Heart left ventricle (tissue), 16 donors: ENCODE results near the gene APOA5. TPM values are rescaled to one million over a fixed set of nuclear protein-coding genes. Genes with fewer than 3 reads are reported as not detected.

Experiments used
- ATAC-seq, 4 donors: fragments of 200-7000 bp; cut with Tn5 transposase; one replicate each; pipeline ENCODE4 v1.9.1; 2020 to 2022; ENCODE audit warnings: moderate library complexity in 4 of 4, mild to moderate bottlenecking in 3 of 4, moderate number of reproducible peaks in 1 of 4
- DNase-seq, 5 donors: peaks; one replicate each; pipeline ENCODE4 v3.0.0-alpha.2; 2020
- H3K27ac ChIP-seq, 12 donors: fragments of 200-600 bp; sonication (generic) in 4 of 12; one replicate each; pipeline versions ENCODE4 v1.5.0 to v1.8.0; 2016 to 2022; ENCODE audit warnings: mild to moderate bottlenecking in 2 of 12
- H3K27me3 ChIP-seq, 9 donors: fragments of 200-600 bp; sonication (generic) in 2 of 9; one replicate each; pipeline versions ENCODE4 v1.5.1 to v1.8.0; 2016 to 2022; ENCODE audit warnings: mild to moderate bottlenecking in 3 of 9
- H3K36me3 ChIP-seq, 9 donors: fragments of 200-600 bp; sonication (generic) in 2 of 9; one replicate each; pipeline versions ENCODE4 v1.5.0 to v1.8.0; 2018 to 2022; ENCODE audit warnings: mild to moderate bottlenecking in 2 of 9
- H3K4me1 ChIP-seq, 12 donors: fragments of 200-600 bp; sonication (generic) in 4 of 12; one replicate each; pipeline versions ENCODE4 v1.5.0 to v1.8.0; 2016 to 2022; ENCODE audit warnings: mild to moderate bottlenecking in 3 of 12
- H3K4me3 ChIP-seq, 12 donors: fragments of 200-600 bp; sonication (generic) in 4 of 12; one replicate each; pipeline versions ENCODE4 v1.5.0 to v1.8.0; 2017 to 2022; ENCODE audit warnings: mild to moderate bottlenecking in 9 of 12, moderate library complexity in 4 of 12
- H3K9me3 ChIP-seq, 12 donors: fragments of 200-600 bp; sonication (generic) in 4 of 12; one replicate each; pipeline versions ENCODE4 v1.5.0 to v1.8.0; 2016 to 2022; ENCODE audit warnings: mild to moderate bottlenecking in 1 of 12
- CTCF ChIP-seq, 12 donors: fragments of 200-600 bp; sonication (generic) in 4 of 12; IDR thresholded peaks; one replicate each; pipeline versions ENCODE4 v1.5.0 to v1.8.0; 2018 to 2022; ENCODE audit warnings: antibody characterized with exemption in 12 of 12, mild to moderate bottlenecking in 5 of 12
- POLR2A ChIP-seq, 2 donors: fragments of 450-650 bp; IDR thresholded peaks; one replicate each; pipeline ENCODE4 v1.6.1; 2017; ENCODE audit warnings: antibody characterized with exemption in 2 of 2, mild to moderate bottlenecking in 2 of 2, moderate library complexity in 2 of 2
- WGBS, 4 donors: extraction: QIAGEN DNeasy Blood & Tissue Kit in 2 of 4; methylation state at CpG; one replicate each; pipeline versions ENCODE4 v1.1.5 to v1.1.7; 2013 to 2018; 5-methylcytosine and 5-hydroxymethylcytosine counted together
- intact Hi-C, 10 donors: fragments of 100-400 bp; cut with DNase I; formaldehyde crosslinking; loops; one replicate each; pipeline versions ENCODE4 v1.11.1 to v1.14.2; 2022
- polyA plus RNA-seq, 2 donors: library from polyadenylated mRNA; stranded (reverse); fragments of 200-250 nt; gene quantifications; one replicate each; pipeline ENCODE4 v1.2.3, GENCODE V29; 2013
- total RNA-seq, 9 donors: library from RNA; depleted of rRNA in 2 of 9; stranded (reverse); fragments of >200 nt in 2 of 9; fragmentation: NEBNext Ultra II Directional in 3 of 9; extraction: Animal tissue kit (Norgen Biotek cat#: 25700) in 3 of 9; gene quantifications; one replicate each; pipeline versions ENCODE4 v1.1.0 to v1.2.4, GENCODE V29; 2016 to 2023
- donor health status: ischemic (EF 13 %, LVEDD 7.1; RV severe dilation, severe dysfunction).
- donor health status: healthy with polysubstance abuse.
- donor health status: DM: no; HTN: yes; CAD: no.
- donor health status: DM: no; HTN: no; CAD: no.
- donor health status: ischemic (EF 25% LVEDD 6.9; RV normal size, moderate dysfunction).
- donor health status: ischemic (EF 25% LVEDD 5.7; RV mildly dilated, moderate dysfunction).
- donor health status: healthy.
- donor health status: DM: yes; HTN: yes; CAD: no.
- donor health status: ischemic (EF 35%, LVEDD 5.7; RV mildly dilated, moderate dysfunction).
- donor health status: nonischemic (EF 11% LVEDD 7.7; RV severe dilation, severe dysfunction).
- donor health status: DM: yes; HTN: yes; CAD: no.
- donor health status: PGD.
- donor health status: ischemic (EF 29% LVEDD 5.4; RV normal size, mild dysfunction).
- donor health status: nonischemic (EF 23%, LVEDD 6.1; RV moderate dilation, normal function).

The APOA5 gene
- total and polyA plus RNA-seq, 11 donors, result not detected

GRCh38 chr11:116777056-116777455, 14.6 kb downstream of the APOA5 start:
- Histone ChIP-seq H3K27me3 (no peaks in the 10 kb centered on the region), H3K4me3 (no peak overlapping the region), H3K4me1 (peaks cover under 1 to 13% (median 7%) of the 10 kb centered on the region in 12 donors), H3K36me3 (peaks cover 0 to 64% (median 49%) of the 10 kb centered on the region in 9 donors), H3K27ac (no peak overlapping the region), H3K9me3 (no peaks in the 10 kb centered on the region)
- intact Hi-C loops, result no loop called here
- WGBS, 4 donors, result 66 to 79% (median 71%) methylated on average over 7 of the region's 7 CpGs
- ATAC-seq, result no peak
- no peak for TF ChIP-seq CTCF (IDR thresholded peaks at IDR 0.05)
- no peak for TF ChIP-seq POLR2A (IDR thresholded peaks at IDR 0.05)
- no peak for DNase-seq

DNA sequence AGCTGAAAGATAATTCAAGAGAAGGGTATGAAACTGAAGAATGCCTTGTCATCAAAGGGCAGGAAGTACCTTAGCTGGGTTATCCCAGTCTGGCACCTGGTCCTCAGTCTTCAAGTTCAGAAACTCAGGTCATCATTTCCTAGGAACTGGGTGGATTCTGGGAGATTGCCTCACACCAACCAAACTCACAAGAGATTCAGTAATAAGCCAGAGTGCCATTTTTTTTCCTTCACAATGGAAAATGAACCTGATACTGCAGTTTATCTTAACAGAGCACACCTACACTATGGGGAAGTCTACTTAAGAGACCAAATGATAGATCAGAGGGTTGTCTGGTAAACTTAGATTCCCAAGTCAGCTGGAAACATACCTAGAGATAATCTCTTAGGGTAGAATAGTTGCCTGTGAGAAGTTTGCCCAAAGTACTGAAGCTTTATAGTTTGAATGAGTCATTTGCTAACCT, 15.1 kb downstream of the APOA5 start:
- no peak overlapping the region for H3K4me3 ChIP-seq
- no peaks in the 10 kb centered on the region for H3K27me3 ChIP-seq
- no peak overlapping the region for H3K27ac ChIP-seq
- ATAC-seq, result no peak
- no peaks in the 10 kb centered on the region for H3K9me3 ChIP-seq
- peaks cover 5 to 18% (median 12%) of the 10 kb centered on the region in 12 donors for H3K4me1 ChIP-seq
- intact Hi-C loops, result no loop called here
- no peak for DNase-seq
- no peak for TF ChIP-seq CTCF (IDR thresholded peaks at IDR 0.05)
- TF ChIP-seq POLR2A (IDR thresholded peaks at IDR 0.05), result no peak
- H3K36me3 ChIP-seq, result peaks cover 0 to 59% (median 44%) of the 10 kb centered on the region in 9 donors

DNA sequence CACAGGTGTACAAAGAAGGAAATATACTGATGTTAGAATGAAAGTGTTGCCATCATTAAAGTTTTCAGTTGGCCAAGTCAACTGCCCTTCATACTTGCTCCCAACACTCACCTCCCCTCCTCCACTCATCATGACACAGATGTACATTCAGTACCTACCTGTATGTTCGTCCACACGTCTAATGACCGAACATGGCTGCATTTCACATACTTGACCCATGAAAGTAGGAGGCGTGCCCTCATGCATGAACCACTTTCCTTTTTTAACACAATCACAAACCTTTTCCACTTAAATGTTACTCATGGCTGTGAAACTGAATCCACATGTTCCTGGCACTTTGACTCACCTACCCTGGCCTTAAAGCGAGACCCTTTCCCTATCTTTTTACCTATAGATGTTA, 15.7 kb downstream of the APOA5 start:
- intact Hi-C loops, result no loop called here
- TF ChIP-seq CTCF (IDR thresholded peaks at IDR 0.05), result no peak
- Histone ChIP-seq H3K27ac (no peak overlapping the region), H3K36me3 (peaks cover 0 to 53% (median 39%) of the 10 kb centered on the region in 9 donors), H3K9me3 (no peaks in the 10 kb centered on the region), H3K4me3 (no peak overlapping the region), H3K4me1 (peaks cover 8 to 24% (median 18%) of the 10 kb centered on the region in 12 donors), H3K27me3 (no peaks in the 10 kb centered on the region)
- DNase-seq (no peak), ATAC-seq (no peak)
- WGBS, 4 donors, result 84 to 96% (median 87%) methylated on average over 5 of the region's 5 CpGs

DNA sequence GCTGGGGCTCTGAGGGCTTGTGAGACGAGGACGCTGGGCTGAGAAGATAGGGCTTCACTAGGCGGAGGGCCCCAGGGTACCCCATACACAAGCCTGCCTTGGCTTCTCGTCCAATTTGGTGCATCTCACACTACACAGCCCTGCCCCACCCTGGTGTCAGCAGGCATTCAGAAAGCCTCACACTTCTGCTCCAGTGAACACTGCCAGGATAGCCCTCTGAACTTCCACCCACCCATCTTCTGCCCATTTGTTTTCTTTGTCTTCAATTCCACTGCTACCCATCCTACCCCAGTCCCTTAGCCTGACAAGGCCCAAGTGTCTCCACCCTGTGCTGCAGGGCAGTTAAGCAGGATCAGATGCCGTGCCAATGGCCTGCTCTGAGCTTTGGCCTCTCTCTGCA, 17.0 kb downstream of the APOA5 start:
- Histone ChIP-seq H3K9me3 (no peaks in the 10 kb centered on the region), H3K4me1 (peaks cover 8 to 34% (median 21%) of the 10 kb centered on the region in 12 donors), H3K4me3 (no peak overlapping the region), H3K27me3 (no peaks in the 10 kb centered on the region), H3K27ac (no peak overlapping the region), H3K36me3 (peaks cover 0 to 42% (median 29%) of the 10 kb centered on the region in 9 donors)
- intact Hi-C loops, result no loop called here
- ATAC-seq (no peak), DNase-seq (no peak)
- 83 to 94% (median 90%) methylated on average over 5 of the region's 5 CpGs for whole genome bisulfite sequencing, 4 donors
- TF ChIP-seq CTCF (IDR thresholded peaks at IDR 0.05), result no peak
- no peak for TF ChIP-seq POLR2A (IDR thresholded peaks at IDR 0.05)
